Esophagus squamous epithelium (tissue), 5 donors: Measurements from ENCODE around the gene ZFPM1. TPM values are rescaled to one million over a fixed set of nuclear protein-coding genes. Genes with fewer than 3 reads are reported as not detected.

Experiments
- DNase-seq: peaks from one replicate; lab custom pipeline; 2025; lab: John Stamatoyannopoulos, UW
- H3K27ac ChIP-seq, 4 donors: fragments of 200-600 bp; sonication (generic); one replicate each; pipeline ENCODE4 v1.5.1; 2016 to 2019; ENCODE audit warnings: mild to moderate bottlenecking in 1 of 4
- H3K27me3 ChIP-seq, 4 donors: fragments of 200-600 bp; sonication (generic); 1 replicate in 3 of 4; 2 replicates in 1 of 4; pipeline versions ENCODE4 v1.5.1 to v1.6.0; 2017 to 2021; ENCODE audit warnings: antibody characterized with exemption in 1 of 4
- H3K36me3 ChIP-seq, 3 donors: fragments of 200-600 bp; sonication (generic); one replicate each; pipeline ENCODE4 v1.5.1; 2016 to 2019
- H3K4me1 ChIP-seq, 3 donors: fragments of 200-600 bp; sonication (generic); one replicate each; pipeline ENCODE4 v1.5.1; 2017 to 2019
- H3K4me3 ChIP-seq, 4 donors: fragments of 200-600 bp; sonication (generic); 1 replicate in 3 of 4; 2 replicates in 1 of 4; pipeline ENCODE4 v1.5.1; 2016 to 2019; ENCODE audit warnings: mild to moderate bottlenecking in 2 of 4, moderate library complexity in 1 of 4
- H3K9me3 ChIP-seq, 3 donors: fragments of 200-600 bp; sonication (generic); one replicate each; pipeline ENCODE4 v1.5.1; 2016 to 2019
- POLR2A ChIP-seq, 4 donors: fragments of 450-650 bp; IDR thresholded peaks; one replicate each; pipeline ENCODE4 v1.6.1; 2017; ENCODE audit warnings: antibody characterized with exemption in 4 of 4, mild to moderate bottlenecking in 4 of 4, moderate library complexity in 3 of 4
- WGBS, 2 donors: methylation state at CpG; one replicate each; pipeline ENCODE4 v1.1.5; 2018; 5-methylcytosine and 5-hydroxymethylcytosine counted together
- intact Hi-C: fragments of 100-400 bp; cut with DNase I; formaldehyde crosslinking; loops from one replicate; pipeline ENCODE4 v1.15.0; 2022
- total RNA-seq, 4 donors: library from RNA; depleted of rRNA; stranded (reverse); fragments of >200 nt; gene quantifications; one replicate each; pipeline ENCODE4 v1.1.0, GENCODE V29; 2016
- TF ChIP-seq, protein P1 (sequence below), 6 experiments: fragments of 450-650 bp in 4 of 6; fragments of 200-600 bp in 2 of 6; sonication (generic) in 2 of 6; IDR thresholded peaks; one replicate each; pipeline ENCODE4 v1.5.1; 2016 to 2019; ENCODE audit warnings: antibody characterized with exemption in 6 of 6, mild to moderate bottlenecking in 4 of 6, moderate library complexity in 4 of 6
- donor health status: DM: yes; HTN: yes; CAD: no.

ZFPM1 gene
- total RNA-seq, 4 donors from 2014 or later, result 0.67 to 1.7 (median 1.2) TPM

DNA sequence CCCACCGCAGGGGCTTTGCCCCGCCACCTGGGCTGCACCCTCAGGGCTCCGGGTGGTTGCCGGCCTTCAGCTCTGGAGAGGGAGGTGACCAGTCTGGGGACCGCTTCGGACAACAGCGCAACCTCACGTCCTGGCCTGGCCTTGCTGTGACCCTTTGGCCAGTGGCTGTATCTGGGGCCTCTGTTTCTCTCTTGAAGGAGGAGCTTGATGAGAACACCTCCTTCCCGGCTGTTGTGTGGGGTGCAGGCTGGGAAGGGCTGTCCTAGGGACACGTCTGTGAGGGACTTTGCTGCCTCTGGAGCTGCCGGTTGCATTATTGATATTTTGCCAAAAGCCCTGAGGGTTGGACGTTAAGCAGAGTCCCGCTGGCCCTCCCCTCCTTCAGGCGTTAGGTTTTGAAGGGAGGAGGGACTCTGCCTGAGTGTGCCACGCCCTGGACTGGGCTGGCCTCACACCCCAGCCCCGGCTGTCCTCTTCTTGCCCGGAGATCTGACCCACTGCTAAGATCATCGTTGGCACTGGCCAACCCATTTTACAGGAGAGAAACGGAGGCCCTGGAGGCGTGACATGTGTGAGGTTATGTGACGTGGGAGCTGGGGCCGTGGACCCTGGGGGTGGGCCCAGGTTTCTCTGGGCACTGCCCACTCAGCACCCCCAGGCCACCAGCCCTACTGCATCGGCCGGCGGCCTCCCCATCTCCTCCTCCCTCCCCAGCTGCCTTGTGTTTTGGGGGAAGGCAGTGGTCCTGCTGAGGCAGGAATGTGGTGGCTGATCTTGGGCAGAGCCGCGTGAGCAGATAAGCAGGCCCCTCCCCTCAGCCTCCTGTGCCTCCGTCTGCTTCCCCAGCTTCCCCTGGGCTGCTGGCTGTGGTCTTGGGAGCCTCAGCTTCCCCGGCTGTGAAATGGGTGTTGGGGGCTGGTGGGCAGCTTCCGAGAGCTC, 8.5 kb downstream of the ZFPM1 start:
- intact Hi-C loops, result no loop called here
- Histone ChIP-seq H3K4me1 (peaks cover 0 to 21% (median 0%) of the 10 kb centered on the region in 3 donors), H3K27me3 (peaks cover 0 to 1% (median 0%) of the 10 kb centered on the region in 4 donors), H3K4me3 (no peak overlapping the region), H3K9me3 (no peaks in the 10 kb centered on the region), H3K27ac (no peak overlapping the region), H3K36me3 (no peaks in the 10 kb centered on the region)
- TF ChIP-seq, protein P1, sequence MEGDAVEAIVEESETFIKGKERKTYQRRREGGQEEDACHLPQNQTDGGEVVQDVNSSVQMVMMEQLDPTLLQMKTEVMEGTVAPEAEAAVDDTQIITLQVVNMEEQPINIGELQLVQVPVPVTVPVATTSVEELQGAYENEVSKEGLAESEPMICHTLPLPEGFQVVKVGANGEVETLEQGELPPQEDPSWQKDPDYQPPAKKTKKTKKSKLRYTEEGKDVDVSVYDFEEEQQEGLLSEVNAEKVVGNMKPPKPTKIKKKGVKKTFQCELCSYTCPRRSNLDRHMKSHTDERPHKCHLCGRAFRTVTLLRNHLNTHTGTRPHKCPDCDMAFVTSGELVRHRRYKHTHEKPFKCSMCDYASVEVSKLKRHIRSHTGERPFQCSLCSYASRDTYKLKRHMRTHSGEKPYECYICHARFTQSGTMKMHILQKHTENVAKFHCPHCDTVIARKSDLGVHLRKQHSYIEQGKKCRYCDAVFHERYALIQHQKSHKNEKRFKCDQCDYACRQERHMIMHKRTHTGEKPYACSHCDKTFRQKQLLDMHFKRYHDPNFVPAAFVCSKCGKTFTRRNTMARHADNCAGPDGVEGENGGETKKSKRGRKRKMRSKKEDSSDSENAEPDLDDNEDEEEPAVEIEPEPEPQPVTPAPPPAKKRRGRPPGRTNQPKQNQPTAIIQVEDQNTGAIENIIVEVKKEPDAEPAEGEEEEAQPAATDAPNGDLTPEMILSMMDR (IDR thresholded peaks at IDR 0.05), result no peak
- no peak for TF ChIP-seq POLR2A (IDR thresholded peaks at IDR 0.05)
- 66 to 67% methylated on average over 5 to 13 of the region's 30 CpGs for WGBS, 2 donors
- no peak for DNase-seq

DNA sequence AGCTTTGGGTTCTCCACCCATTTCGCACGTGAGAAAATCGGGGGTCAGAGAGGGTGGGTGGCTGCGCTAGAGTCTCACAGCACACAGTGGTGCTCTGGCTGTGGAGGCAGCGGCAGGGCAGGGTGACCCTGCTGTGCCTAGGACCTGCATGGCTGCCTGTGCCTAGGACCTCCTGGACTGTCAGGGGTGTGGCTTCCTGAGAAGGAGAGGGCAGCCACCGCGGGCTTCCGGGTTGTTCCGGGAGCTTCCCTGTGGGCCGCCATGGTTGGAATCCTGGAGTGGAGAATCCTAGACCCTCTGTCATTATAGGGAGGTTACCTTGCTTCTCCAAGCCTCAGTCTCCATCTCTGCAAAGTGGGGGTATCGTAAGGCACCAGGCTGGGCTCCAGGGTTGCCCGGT, 9.3 kb downstream of the ZFPM1 start:
- TF ChIP-seq POLR2A (IDR thresholded peaks at IDR 0.05), result no peak
- TF ChIP-seq, protein P1 (IDR thresholded peaks at IDR 0.05), result no peak
- no peak for DNase-seq
- H3K4me3 ChIP-seq, result no peak overlapping the region

DNA sequence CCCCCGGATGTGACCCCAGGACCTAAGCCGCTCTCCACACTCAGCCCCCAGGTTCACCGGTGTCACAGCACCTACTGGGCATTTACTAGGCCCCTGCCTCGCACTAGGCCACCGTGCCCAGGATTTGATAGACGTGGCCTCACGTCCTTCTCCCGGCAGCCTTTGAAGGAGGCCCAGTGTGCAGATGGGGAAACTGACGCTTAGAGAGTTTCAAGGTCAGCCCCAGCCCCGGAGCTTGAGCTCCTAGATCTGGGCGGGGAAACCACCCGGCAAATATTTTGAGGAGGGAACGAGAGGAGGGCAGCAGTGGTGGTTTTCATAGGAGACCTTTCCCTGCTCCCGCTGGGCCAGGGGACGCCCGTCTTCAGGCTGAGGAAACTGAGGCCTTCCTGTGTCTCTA, 10.3 kb downstream of the ZFPM1 start:
- TF ChIP-seq, protein P1 (IDR thresholded peaks at IDR 0.05), result no peak
- TF ChIP-seq POLR2A (IDR thresholded peaks at IDR 0.05), result no peak
- H3K4me1 ChIP-seq, result peaks cover 0 to 20% (median 0%) of the 10 kb centered on the region in 3 donors
- H3K27ac ChIP-seq, result no peak overlapping the region
- WGBS, 2 donors, result 80 to 94% methylated on average over 6 to 8 of the region's 16 CpGs
- H3K36me3 ChIP-seq, result no peaks in the 10 kb centered on the region
- H3K27me3 ChIP-seq, result no peaks in the 10 kb centered on the region
- H3K9me3 ChIP-seq, result no peaks in the 10 kb centered on the region
- H3K4me3 ChIP-seq, result no peak overlapping the region
- intact Hi-C loops, result no loop called here
- no peak for DNase-seq

More for the DNA sequence above, 9.3 kb downstream of the ZFPM1 start:
- H3K36me3 ChIP-seq, result no peaks in the 10 kb centered on the region
- H3K27me3 ChIP-seq, result no peaks in the 10 kb centered on the region
- peaks cover 0 to 20% (median 0%) of the 10 kb centered on the region in 3 donors for H3K4me1 ChIP-seq
- intact Hi-C loops, result no loop called here
- H3K27ac ChIP-seq, result no peak overlapping the region
- no peaks in the 10 kb centered on the region for H3K9me3 ChIP-seq
- WGBS, 2 donors, result 74% methylated on average over 10 of the region's 12 CpGs; no CpG with 5 or more reads in 1 of the 2 donors

DNA sequence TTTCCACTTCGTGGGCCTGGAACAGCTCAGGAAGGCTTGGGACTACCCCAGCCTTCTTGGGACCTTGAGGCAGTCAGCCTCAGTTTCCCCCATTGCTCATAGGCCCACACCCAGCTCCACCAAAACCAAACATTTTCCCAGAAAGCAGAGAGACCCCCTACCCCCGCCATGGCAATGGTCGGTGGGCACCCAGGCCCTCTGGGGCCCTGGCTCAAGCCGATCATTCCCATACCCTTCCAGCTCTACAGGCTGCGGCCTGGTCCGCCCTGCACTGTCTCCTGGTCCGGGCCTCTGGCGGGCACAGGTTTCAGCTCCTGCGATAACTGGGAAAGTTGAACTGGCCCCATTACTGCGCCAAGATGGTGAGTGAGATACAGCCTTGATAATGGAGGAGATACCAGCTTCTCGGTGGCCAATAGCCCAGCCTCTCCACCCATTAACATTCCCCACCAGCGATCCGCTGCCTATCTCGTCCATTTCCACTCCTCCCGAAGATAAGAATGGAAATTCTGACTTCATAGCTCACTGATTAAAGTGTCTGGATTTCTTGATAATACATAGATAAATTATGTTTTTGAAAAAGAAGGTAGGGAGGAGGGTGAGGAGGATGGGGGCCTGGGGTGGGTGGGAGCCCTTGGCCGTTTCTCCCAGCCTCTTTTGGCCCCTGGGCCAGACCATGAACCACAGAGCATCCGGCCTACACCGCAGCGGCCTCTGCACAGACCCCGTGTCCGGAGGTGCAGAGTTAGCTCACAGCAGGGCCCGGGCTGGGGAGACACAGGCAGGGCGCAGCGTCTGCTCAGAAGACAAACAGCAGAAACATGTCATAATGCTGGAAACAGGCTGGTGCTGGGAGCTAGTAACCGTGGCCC, 11.6 kb downstream of the ZFPM1 start:
- no peaks in the 10 kb centered on the region for H3K9me3 ChIP-seq
- DNase-seq, result no peak
- H3K27ac ChIP-seq, result no peak overlapping the region
- intact Hi-C loops, result no loop called here
- no peaks in the 10 kb centered on the region for H3K27me3 ChIP-seq
- no peak overlapping the region for H3K4me3 ChIP-seq
- H3K4me1 ChIP-seq, result peaks cover 0 to 33% (median 0%) of the 10 kb centered on the region in 3 donors
- TF ChIP-seq POLR2A (IDR thresholded peaks at IDR 0.05), result no peak
- TF ChIP-seq, protein P1 (IDR thresholded peaks at IDR 0.05), result no peak
- 76 to 85% methylated on average over 21 to 22 of the region's 25 CpGs for WGBS, 2 donors
- no peaks in the 10 kb centered on the region for H3K36me3 ChIP-seq
